ENCODE data around the gene APOL2. TPM values are rescaled to one million over a fixed set of nuclear protein-coding genes. Genes with fewer than 3 reads are reported as not detected.

APOL2 gene
- total and polyA plus RNA-seq, 10 of the 15 experiments (the other 5 are each of a cell fraction or from before 2014, with no cell fraction given) = 4.4 to 39.9 (median 25.0) TPM

DNA sequence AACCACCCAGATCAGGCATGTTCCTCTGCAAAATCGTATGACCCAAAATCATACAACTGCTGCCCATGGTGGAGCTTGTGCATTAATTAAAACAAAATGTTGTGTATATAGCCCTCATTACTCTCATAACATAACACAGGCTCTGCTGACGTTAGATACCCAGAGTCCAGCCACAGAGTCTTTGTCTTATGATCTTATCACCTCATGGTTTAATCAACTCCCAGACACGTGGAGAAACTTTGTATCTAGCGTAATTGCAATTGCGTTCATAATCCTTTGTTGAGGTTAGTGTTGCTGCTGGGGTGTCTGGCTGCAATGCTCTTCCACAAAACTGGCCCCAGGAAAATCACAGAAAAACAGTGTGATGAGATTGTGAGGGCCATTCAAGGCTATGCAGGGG, 8.6 kb upstream of the APOL2 start:
- H3K27ac ChIP-seq (ENCODE audit: control insufficient read depth, insufficient read depth) = no peak overlapping the region
- no peak for TF ChIP-seq JUND (IDR thresholded peaks at IDR 0.05; ENCODE audit: low read depth, low read length)
- no peak for TF ChIP-seq ZNF24 (IDR thresholded peaks at IDR 0.05)
- TF ChIP-seq, protein P1, sequence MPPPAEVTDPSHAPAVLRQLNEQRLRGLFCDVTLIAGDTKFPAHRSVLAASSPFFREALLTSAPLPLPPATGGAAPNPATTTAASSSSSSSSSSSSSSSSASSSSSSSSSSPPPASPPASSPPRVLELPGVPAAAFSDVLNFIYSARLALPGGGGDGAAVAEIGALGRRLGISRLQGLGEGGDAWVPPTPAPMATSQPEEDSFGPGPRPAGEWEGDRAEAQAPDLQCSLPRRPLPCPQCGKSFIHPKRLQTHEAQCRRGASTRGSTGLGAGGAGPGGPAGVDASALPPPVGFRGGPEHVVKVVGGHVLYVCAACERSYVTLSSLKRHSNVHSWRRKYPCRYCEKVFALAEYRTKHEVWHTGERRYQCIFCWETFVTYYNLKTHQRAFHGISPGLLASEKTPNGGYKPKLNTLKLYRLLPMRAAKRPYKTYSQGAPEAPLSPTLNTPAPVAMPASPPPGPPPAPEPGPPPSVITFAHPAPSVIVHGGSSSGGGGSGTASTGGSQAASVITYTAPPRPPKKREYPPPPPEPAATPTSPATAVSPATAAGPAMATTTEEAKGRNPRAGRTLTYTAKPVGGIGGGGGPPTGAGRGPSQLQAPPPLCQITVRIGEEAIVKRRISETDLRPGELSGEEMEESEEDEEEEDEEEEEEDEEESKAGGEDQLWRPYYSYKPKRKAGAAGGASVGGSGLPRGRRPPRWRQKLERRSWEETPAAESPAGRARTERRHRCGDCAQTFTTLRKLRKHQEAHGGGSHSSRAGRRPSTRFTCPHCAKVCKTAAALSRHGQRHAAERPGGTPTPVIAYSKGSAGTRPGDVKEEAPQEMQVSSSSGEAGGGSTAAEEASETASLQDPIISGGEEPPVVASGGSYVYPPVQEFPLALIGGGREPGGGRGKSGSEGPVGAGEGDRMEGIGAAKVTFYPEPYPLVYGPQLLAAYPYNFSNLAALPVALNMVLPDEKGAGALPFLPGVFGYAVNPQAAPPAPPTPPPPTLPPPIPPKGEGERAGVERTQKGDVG (CRISPR knock-in tag; IDR thresholded peaks at IDR 0.05) = no peak
- TF ChIP-seq, protein P2, sequence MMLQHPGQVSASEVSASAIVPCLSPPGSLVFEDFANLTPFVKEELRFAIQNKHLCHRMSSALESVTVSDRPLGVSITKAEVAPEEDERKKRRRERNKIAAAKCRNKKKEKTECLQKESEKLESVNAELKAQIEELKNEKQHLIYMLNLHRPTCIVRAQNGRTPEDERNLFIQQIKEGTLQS (IDR thresholded peaks at IDR 0.05; ENCODE audit: borderline replicate concordance, extremely low read depth, low read depth, low read length) = no peak
- TF ChIP-seq BHLHE40 (IDR thresholded peaks at IDR 0.05; ENCODE audit: borderline replicate concordance in 1 of 2, low read depth in 2 of 2, low read length in 1 of 2) = no peak
- TF ChIP-seq, protein P3, sequence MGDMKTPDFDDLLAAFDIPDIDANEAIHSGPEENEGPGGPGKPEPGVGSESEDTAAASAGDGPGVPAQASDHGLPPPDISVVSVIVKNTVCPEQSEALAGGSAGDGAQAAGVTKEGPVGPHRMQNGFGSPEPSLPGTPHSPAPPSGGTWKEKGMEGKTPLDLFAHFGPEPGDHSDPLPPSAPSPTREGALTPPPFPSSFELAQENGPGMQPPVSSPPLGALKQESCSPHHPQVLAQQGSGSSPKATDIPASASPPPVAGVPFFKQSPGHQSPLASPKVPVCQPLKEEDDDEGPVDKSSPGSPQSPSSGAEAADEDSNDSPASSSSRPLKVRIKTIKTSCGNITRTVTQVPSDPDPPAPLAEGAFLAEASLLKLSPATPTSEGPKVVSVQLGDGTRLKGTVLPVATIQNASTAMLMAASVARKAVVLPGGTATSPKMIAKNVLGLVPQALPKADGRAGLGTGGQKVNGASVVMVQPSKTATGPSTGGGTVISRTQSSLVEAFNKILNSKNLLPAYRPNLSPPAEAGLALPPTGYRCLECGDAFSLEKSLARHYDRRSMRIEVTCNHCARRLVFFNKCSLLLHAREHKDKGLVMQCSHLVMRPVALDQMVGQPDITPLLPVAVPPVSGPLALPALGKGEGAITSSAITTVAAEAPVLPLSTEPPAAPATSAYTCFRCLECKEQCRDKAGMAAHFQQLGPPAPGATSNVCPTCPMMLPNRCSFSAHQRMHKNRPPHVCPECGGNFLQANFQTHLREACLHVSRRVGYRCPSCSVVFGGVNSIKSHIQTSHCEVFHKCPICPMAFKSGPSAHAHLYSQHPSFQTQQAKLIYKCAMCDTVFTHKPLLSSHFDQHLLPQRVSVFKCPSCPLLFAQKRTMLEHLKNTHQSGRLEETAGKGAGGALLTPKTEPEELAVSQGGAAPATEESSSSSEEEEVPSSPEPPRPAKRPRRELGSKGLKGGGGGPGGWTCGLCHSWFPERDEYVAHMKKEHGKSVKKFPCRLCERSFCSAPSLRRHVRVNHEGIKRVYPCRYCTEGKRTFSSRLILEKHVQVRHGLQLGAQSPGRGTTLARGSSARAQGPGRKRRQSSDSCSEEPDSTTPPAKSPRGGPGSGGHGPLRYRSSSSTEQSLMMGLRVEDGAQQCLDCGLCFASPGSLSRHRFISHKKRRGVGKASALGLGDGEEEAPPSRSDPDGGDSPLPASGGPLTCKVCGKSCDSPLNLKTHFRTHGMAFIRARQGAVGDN (IDR thresholded peaks at IDR 0.05) = no peak
- TF ChIP-seq CEBPB (IDR thresholded peaks at IDR 0.05; ENCODE audit: borderline replicate concordance in 1 of 2, low read depth in 2 of 2, low read length in 2 of 2) = no peak
- TF ChIP-seq CREB1 (IDR thresholded peaks at IDR 0.05; ENCODE audit: low read depth) = no peak
- no peak for TF ChIP-seq NR2C1 (IDR thresholded peaks at IDR 0.05)
- no peak for TF ChIP-seq SUZ12 (IDR thresholded peaks at IDR 0.05; ENCODE audit: unreplicated experiment)
- TF ChIP-seq NFXL1 (IDR thresholded peaks at IDR 0.05; ENCODE audit: borderline replicate concordance) = no peak
- TF ChIP-seq, protein P4, sequence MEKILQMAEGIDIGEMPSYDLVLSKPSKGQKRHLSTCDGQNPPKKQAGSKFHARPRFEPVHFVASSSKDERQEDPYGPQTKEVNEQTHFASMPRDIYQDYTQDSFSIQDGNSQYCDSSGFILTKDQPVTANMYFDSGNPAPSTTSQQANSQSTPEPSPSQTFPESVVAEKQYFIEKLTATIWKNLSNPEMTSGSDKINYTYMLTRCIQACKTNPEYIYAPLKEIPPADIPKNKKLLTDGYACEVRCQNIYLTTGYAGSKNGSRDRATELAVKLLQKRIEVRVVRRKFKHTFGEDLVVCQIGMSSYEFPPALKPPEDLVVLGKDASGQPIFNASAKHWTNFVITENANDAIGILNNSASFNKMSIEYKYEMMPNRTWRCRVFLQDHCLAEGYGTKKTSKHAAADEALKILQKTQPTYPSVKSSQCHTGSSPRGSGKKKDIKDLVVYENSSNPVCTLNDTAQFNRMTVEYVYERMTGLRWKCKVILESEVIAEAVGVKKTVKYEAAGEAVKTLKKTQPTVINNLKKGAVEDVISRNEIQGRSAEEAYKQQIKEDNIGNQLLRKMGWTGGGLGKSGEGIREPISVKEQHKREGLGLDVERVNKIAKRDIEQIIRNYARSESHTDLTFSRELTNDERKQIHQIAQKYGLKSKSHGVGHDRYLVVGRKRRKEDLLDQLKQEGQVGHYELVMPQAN (conservative IDR thresholded peaks at IDR 0.05) = no peak
- no peaks in the 10 kb centered on the region for H3K27me3 ChIP-seq (replicated peaks in 1 of 2; ENCODE audit: control insufficient read depth in 2 of 2, insufficient read depth in 2 of 2, low read length in 1 of 2)
- in situ Hi-C loops (cut with MboI) (no loop called here), intact Hi-C loops (cut with micrococcal nuclease; ENCODE audit: unreplicated experiment) (no loop called here)
- H3K79me2 ChIP-seq (ENCODE audit: control insufficient read depth, insufficient read depth, low read length) = peaks cover 5% of the 10 kb centered on the region
- no peak for DNase-seq (ENCODE audit: low read depth, low spot score)
- 69% methylated on average over 5 of the region's 5 CpGs for WGBS (ENCODE audit: insufficient coverage, insufficient replicate concordance, low lambda C conversion rate, missing lambda C conversion rate)
- FAIRE-seq = no peak
- no peaks in the 10 kb centered on the region for H3K36me3 ChIP-seq (ENCODE audit: control insufficient read depth in 2 of 2, insufficient read depth in 2 of 2, low read length in 1 of 2)
- H3K4me2 ChIP-seq (ENCODE audit: control insufficient read depth, insufficient read depth) = no peak overlapping the region
- no peak for ATAC-seq
- RAD21 ChIA-PET (ENCODE audit: unreplicated experiment) = interaction anchor here (12.0 kb wide), 1 partner anchor 9 kb away, joined by 100 read pairs; the partner anchor contains the start of gene APOL2
- no TSS peak for BruUV-seq (replicated peaks)
- no peak overlapping the region for H3K9ac ChIP-seq (ENCODE audit: control insufficient read depth, insufficient read depth, low read length)
- H3K4me3 ChIP-seq = no peak overlapping the region
- H4K20me1 ChIP-seq (ENCODE audit: control insufficient read depth, insufficient read depth) = no peaks in the 10 kb centered on the region
- POLR2A ChIA-PET = interaction anchor here (0.7 to 1.5 kb wide), 2 partner anchors 9 to 195 kb away, joined by 3 to 5 read pairs; partner anchors contain the start of gene APOL2
- H3K4me1 ChIP-seq (ENCODE audit: control insufficient read depth, insufficient read depth, low read length) = peaks cover 30% of the 10 kb centered on the region
- SMC1A ChIA-PET (ENCODE audit: uncharacterized antibody, unreplicated experiment) = interaction anchor here (9.8 kb wide), 1 partner anchor 11 kb away, joined by 165 read pairs; the partner anchor contains the start of gene APOL2
- no peak overlapping the region for H2AFZ ChIP-seq (ENCODE audit: control insufficient read depth, low read depth, low read length)
- CTCF ChIA-PET = interaction anchor here (13.2 kb wide), 1 partner anchor 8 kb away, joined by 153 read pairs; the partner anchor contains the start of gene APOL2
- no peaks in the 10 kb centered on the region for H3K9me3 ChIP-seq (replicated peaks; ENCODE audit: control insufficient read depth, insufficient read depth, low read length)
